ENCODE measurements around the gene LRRC3B.

LRRC3B gene

GRCh38 chr3:26588931-26589330, 33.6 kb upstream of the LRRC3B start:
- no peak for TF ChIP-seq POLR2AphosphoS5 (IDR thresholded peaks at IDR 0.05; ENCODE audit: low read depth, low read length)
- no peak for TF ChIP-seq REST (IDR thresholded peaks at IDR 0.05; ENCODE audit: insufficient read depth in 1 of 2, low read depth in 2 of 2, low read length in 2 of 2)
- TF ChIP-seq SIN3A (IDR thresholded peaks at IDR 0.05; ENCODE audit: borderline replicate concordance, insufficient read depth, low read length): no peak
- TF ChIP-seq TAF1 (IDR thresholded peaks at IDR 0.05; ENCODE audit: borderline replicate concordance, insufficient read depth, low read length): no peak
- TF ChIP-seq FOXP2 (optimal IDR thresholded peaks at IDR 0.05; ENCODE audit: borderline replicate concordance, extremely low read depth, extremely low read length, insufficient read depth): no peak

DNA sequence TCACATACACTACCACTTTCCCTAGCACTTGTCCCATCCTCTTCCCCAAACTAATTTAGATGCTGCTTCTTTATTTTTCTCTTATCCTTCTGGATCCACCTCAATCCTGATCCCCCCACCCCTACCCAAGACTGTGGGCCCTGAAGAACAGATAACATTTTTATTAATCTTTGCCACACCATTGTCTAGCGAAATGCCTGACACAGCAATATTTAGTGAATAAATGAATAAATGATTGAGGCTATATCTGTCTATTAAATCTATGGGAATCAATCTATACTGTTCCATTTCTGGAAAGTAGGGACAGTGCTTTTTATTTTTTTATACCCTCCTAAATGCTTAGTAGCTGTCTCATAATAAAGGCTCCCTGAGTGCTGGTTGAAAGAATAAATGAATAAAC, 32.9 kb upstream of the LRRC3B start:
- TF ChIP-seq REST (IDR thresholded peaks at IDR 0.05; ENCODE audit: insufficient read depth in 1 of 2, low read depth in 2 of 2, low read length in 2 of 2): no peak
- TF ChIP-seq FOXP2 (optimal IDR thresholded peaks at IDR 0.05; ENCODE audit: borderline replicate concordance, extremely low read depth, extremely low read length, insufficient read depth): no peak

- TF ChIP-seq POLR2AphosphoS5 (IDR thresholded peaks at IDR 0.05; ENCODE audit: low read depth, low read length): no peak
- TF ChIP-seq SIN3A (IDR thresholded peaks at IDR 0.05; ENCODE audit: borderline replicate concordance, insufficient read depth, low read length): no peak
- no peak for TF ChIP-seq FOXP2 (optimal IDR thresholded peaks at IDR 0.05; ENCODE audit: borderline replicate concordance, extremely low read depth, extremely low read length, insufficient read depth)
Measured at GRCh38 chr3:26590919-26591484, 31.6 kb upstream of the LRRC3B start.

DNA sequence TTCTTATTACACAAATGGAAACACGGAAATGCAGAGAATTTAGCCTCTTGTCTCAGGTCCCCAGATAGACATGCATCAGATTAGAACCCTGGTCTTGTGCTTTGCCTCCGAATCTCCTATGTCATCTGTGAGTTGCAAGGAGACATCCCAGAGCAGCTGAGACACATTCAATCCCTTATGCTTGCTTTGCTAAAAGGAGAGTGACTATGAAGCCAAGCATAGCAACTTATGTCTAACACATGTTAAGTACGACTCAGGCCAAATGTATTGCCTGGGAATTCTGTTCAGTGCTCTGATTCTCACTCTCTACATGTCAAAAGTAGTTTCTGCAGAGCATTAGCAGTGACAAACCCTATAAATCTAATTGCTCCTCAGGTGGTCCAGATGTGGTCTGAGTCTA, 30.6 kb upstream of the LRRC3B start:
- TF ChIP-seq REST (IDR thresholded peaks at IDR 0.05; ENCODE audit: insufficient read depth in 1 of 2, low read depth in 2 of 2, low read length in 2 of 2) (no peak), TAF1 (IDR thresholded peaks at IDR 0.05; ENCODE audit: borderline replicate concordance, insufficient read depth, low read length) (no peak), FOXP2 (optimal IDR thresholded peaks at IDR 0.05; ENCODE audit: borderline replicate concordance, extremely low read depth, extremely low read length, insufficient read depth) (no peak), SIN3A (IDR thresholded peaks at IDR 0.05; ENCODE audit: borderline replicate concordance, insufficient read depth, low read length) (no peak), POLR2AphosphoS5 (IDR thresholded peaks at IDR 0.05; ENCODE audit: low read depth, low read length) (no peak)

DNA sequence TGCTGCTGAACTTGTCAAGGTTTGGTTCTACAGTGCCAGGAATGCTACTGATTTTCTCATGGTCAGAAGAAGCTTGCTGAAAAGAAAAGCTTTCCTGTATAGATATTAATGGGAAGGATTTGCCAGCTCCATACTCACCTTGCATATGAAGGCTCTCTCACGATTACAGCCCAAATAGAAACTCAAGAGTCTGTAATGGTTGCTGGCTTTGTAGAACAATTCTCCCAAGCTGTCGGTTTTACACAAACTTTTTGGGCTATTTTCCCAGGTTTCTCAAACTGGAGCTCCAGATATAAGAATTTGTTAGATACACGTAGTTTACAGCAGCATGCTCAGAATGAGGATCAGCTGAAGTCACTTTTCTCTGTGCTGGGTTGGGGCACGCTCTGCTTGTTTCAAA, 30.1 kb upstream of the LRRC3B start:
- no peak for TF ChIP-seq POLR2AphosphoS5 (IDR thresholded peaks at IDR 0.05; ENCODE audit: low read depth, low read length)
- no peak for TF ChIP-seq TAF1 (IDR thresholded peaks at IDR 0.05; ENCODE audit: borderline replicate concordance, insufficient read depth, low read length)
- TF ChIP-seq FOXP2 (optimal IDR thresholded peaks at IDR 0.05; ENCODE audit: borderline replicate concordance, extremely low read depth, extremely low read length, insufficient read depth): no peak
- no peak for TF ChIP-seq SIN3A (IDR thresholded peaks at IDR 0.05; ENCODE audit: borderline replicate concordance, insufficient read depth, low read length)
- no peak for TF ChIP-seq REST (IDR thresholded peaks at IDR 0.05; ENCODE audit: insufficient read depth in 1 of 2, low read depth in 2 of 2, low read length in 2 of 2)
